Endometrial microvascular endothelial cells (primary cell): ENCODE results near the gene TCF4. TPM values are rescaled to one million over a fixed set of nuclear protein-coding genes. Genes with fewer than 3 reads are reported as not detected.

Experiments used
- in situ Hi-C: cut with HindIII; loops from 2 replicates; pipeline ENCODE4 v1.10.0; 2017; ENCODE audit warnings: low sequenced_read_pairs, low pct_unique_long_range_greater_than_20kb; ENCODE audit errors: inconsistent ontology term
- total RNA-seq: library from RNA; depleted of rRNA; stranded (reverse); fragments of >200 nt; gene quantifications from one replicate; pipeline ENCODE4 v1.2.3, GENCODE V29; 2015; ENCODE audit errors: inconsistent ontology term

The TCF4 gene
- total RNA-seq, 1 donor from 2014 or later, result 80.0 TPM

- in situ Hi-C loops, result no loop called here
These were observed 315.3 kb downstream of the TCF4 start for GRCh38 chr18:55272510-55273243.

- in situ Hi-C loops, result no loop called here
These were observed 318.4 kb downstream of the TCF4 start for GRCh38 chr18:55269622-55270021.

- in situ Hi-C loops, result no loop called here
These were observed 319.2 kb downstream of the TCF4 start for GRCh38 chr18:55268628-55269275.

GRCh38 chr18:55268151-55268601 lies 319.8 kb downstream of the TCF4 start:
- in situ Hi-C loops, result no loop called here

- in situ Hi-C loops, result no loop called here
These were observed 321.0 kb downstream of the TCF4 start for GRCh38 chr18:55266981-55267380.

- in situ Hi-C loops, result no loop called here
These were observed 322.0 kb downstream of the TCF4 start for GRCh38 chr18:55265984-55266383.

GRCh38 chr18:55265130-55265675 lies 322.8 kb downstream of the TCF4 start:
- in situ Hi-C loops, result no loop called here

- in situ Hi-C loops, result no loop called here
These were observed 323.9 kb downstream of the TCF4 start for GRCh38 chr18:55264108-55264507.

- in situ Hi-C loops, result no loop called here
These were observed 325.9 kb downstream of the TCF4 start for GRCh38 chr18:55262021-55262560.

GRCh38 chr18:55261253-55261652 lies 326.7 kb downstream of the TCF4 start:
- in situ Hi-C loops, result no loop called here

- in situ Hi-C loops, result no loop called here
These were observed 329.9 kb downstream of the TCF4 start for GRCh38 chr18:55258088-55258487.

GRCh38 chr18:55256929-55257289 lies 331.1 kb downstream of the TCF4 start:
- in situ Hi-C loops, result no loop called here

- in situ Hi-C loops, result no loop called here
These were observed 331.6 kb downstream of the TCF4 start for GRCh38 chr18:55256226-55256928.

- in situ Hi-C loops, result no loop called here
These were observed 334.2 kb downstream of the TCF4 start for GRCh38 chr18:55253814-55254213.

- in situ Hi-C loops, result no loop called here
These were observed 335.1 kb downstream of the TCF4 start for GRCh38 chr18:55252901-55253300.

- in situ Hi-C loops, result no loop called here
These were observed 335.8 kb downstream of the TCF4 start for GRCh38 chr18:55252053-55252675.

GRCh38 chr18:55251254-55251971 lies 336.6 kb downstream of the TCF4 start:
- in situ Hi-C loops, result no loop called here

GRCh38 chr18:55250768-55251173 lies 337.2 kb downstream of the TCF4 start:
- in situ Hi-C loops, result no loop called here
